Karpas-422 (cell line): ENCODE data around the gene NALCN. TPM values are rescaled to one million over a fixed set of nuclear protein-coding genes. Genes with fewer than 3 reads are reported as not detected.

ENCODE experiments used
- DNase-seq: peaks from one replicate; pipeline ENCODE4 v3.0.0-alpha.2; 2015
- H2AFZ ChIP-seq: fragments of 200-600 bp; sonication (generic); 2 replicates; pipeline ENCODE4 v1.6.1; 2014; ENCODE audit warnings: antibody characterized with exemption, low read length, mixed read lengths
- H3K27ac ChIP-seq: fragments of 200-600 bp; sonication (generic); 2 replicates; pipeline ENCODE4 v1.5.1; 2014; ENCODE audit warnings: mild to moderate bottlenecking, low read length, moderate library complexity
- H3K27me3 ChIP-seq: fragments of 200-600 bp; sonication (generic); 2 replicates; pipeline ENCODE4 v1.6.1; 2014; ENCODE audit warnings: low read length, mixed read lengths
- H3K36me3 ChIP-seq: fragments of 200-600 bp; sonication (generic); 2 replicates; pipeline ENCODE4 v1.6.1; 2014; ENCODE audit warnings: low read length, mixed read lengths; ENCODE audit not compliant: insufficient read depth
- H3K4me1 ChIP-seq: fragments of 200-600 bp; sonication (generic); 2 replicates; pipeline ENCODE4 v1.6.1; 2014; ENCODE audit warnings: mild to moderate bottlenecking, low read length, mixed read lengths
- H3K4me2 ChIP-seq: fragments of 200-600 bp; sonication (generic); 2 replicates; pipeline ENCODE4 v1.6.1; 2014; ENCODE audit warnings: low read length, low read depth, mild to moderate bottlenecking; ENCODE audit not compliant: poor library complexity, severe bottlenecking
- H3K4me3 ChIP-seq: fragments of 200-600 bp; sonication (generic); 2 replicates; pipeline ENCODE4 v1.5.1; 2014; ENCODE audit warnings: mild to moderate bottlenecking, antibody characterized with exemption, low read length, mixed read lengths
- H3K79me2 ChIP-seq: fragments of 200-600 bp; sonication (generic); 2 replicates; pipeline ENCODE4 v1.6.1; 2014; ENCODE audit warnings: mild to moderate bottlenecking, low read length, mixed read lengths
- H3K9ac ChIP-seq: fragments of 200-600 bp; sonication (generic); 2 replicates; pipeline ENCODE4 v1.6.0; 2014; ENCODE audit warnings: low read length
- H3K9me2 ChIP-seq: fragments of 200-600 bp; sonication (generic), shearing (Covaris generic); replicated peaks from 2 replicates; pipeline ENCODE4 v1.6.0; 2014; ENCODE audit warnings: mild to moderate bottlenecking, low read length, moderate library complexity; ENCODE audit not compliant: insufficient read depth
- H3K9me3 ChIP-seq: fragments of 300-700, 200-600 bp; sonication (generic); 2 replicates; pipeline ENCODE4 v1.6.1; 2014; ENCODE audit warnings: low read length, mixed read lengths
- H4K20me1 ChIP-seq: fragments of 200-600 bp; sonication (generic); 2 replicates; pipeline ENCODE4 v1.6.1; 2014; ENCODE audit warnings: mild to moderate bottlenecking, antibody characterized with exemption, low read length, low read depth; ENCODE audit not compliant: insufficient read depth
- total RNA-seq: library from RNA; depleted of rRNA; stranded (reverse); fragments of >200 nt; shearing (Covaris generic); gene quantifications from 2 replicates; pipeline ENCODE4 v1.2.3, GENCODE V29; 2014; ENCODE audit warnings: low replicate concordance; rRNA removed

The NALCN gene
- total RNA-seq, 1 experiment from 2014 or later: 0.04 TPM

GRCh38 chr13:101010100-101010499 lies 406.2 kb downstream of the NALCN start:
- H3K9me2 ChIP-seq: no peaks in the 10 kb centered on the region
- no peaks in the 10 kb centered on the region for H3K9me3 ChIP-seq
- no peak overlapping the region for H2AFZ ChIP-seq
- H3K27ac ChIP-seq: no peak overlapping the region
- H3K9ac ChIP-seq: no peak overlapping the region
- no peak overlapping the region for H3K4me2 ChIP-seq
- H3K27me3 ChIP-seq: no peaks in the 10 kb centered on the region
- DNase-seq: no peak
- H3K4me1 ChIP-seq: no peaks in the 10 kb centered on the region
- no peaks in the 10 kb centered on the region for H4K20me1 ChIP-seq
- no peak overlapping the region for H3K4me3 ChIP-seq
- no peaks in the 10 kb centered on the region for H3K36me3 ChIP-seq
- H3K79me2 ChIP-seq: no peaks in the 10 kb centered on the region

GRCh38 chr13:101007245-101007644 lies 409.1 kb downstream of the NALCN start:
- Histone ChIP-seq H3K4me3 (no peak overlapping the region), H3K4me2 (no peak overlapping the region), H3K27ac (no peak overlapping the region), H3K79me2 (no peaks in the 10 kb centered on the region), H3K27me3 (no peaks in the 10 kb centered on the region), H3K9me2 (no peaks in the 10 kb centered on the region), H3K4me1 (no peaks in the 10 kb centered on the region), H3K36me3 (no peaks in the 10 kb centered on the region), H3K9me3 (no peaks in the 10 kb centered on the region), H4K20me1 (no peaks in the 10 kb centered on the region), H2AFZ (no peak overlapping the region), H3K9ac (no peak overlapping the region)
- DNase-seq: no peak

Other genes with a start within 250 kb of the NALCN start
- 0.89 and 2.6 TPM in 2 replicates for gene ITGBL1, start 36.2 kb upstream of the NALCN start, total RNA-seq